ENCODE measurements around the gene TNC. TPM values are rescaled to one million over a fixed set of nuclear protein-coding genes. Genes with fewer than 3 reads are reported as not detected.

Gene TNC
- total RNA-seq, 1 donor from 2014 or later: 21.5 TPM

DNA sequence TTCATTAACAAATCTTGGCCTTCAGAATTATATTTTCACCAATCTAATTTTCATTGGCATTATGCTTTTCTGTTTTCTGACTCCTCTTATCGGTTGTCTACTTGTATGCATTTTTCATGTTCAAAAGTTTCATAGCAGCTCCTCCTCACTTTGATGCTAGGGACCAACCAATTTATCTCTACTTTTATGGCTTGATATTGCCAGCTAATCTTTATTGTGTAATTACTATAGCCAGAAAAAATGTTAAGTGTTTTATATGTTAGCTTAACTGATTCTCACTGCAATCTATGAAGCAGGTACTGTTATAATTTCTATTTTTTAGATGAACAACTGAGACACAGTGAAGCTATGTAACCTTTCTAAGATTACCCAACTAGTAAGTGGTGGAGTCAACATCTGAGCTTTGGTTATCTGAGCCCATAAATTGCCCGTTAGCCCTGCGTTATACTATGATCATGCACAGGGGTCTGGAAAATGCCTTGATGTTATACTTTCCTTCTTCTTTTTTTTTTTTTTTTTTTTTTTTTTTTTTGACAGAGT, 34.4 kb upstream of the TNC start:
- Mint-ChIP-seq H3K4me1 (peaks cover 6% of the 10 kb centered on the region), H3K27me3 (ENCODE audit: low read depth) (no peaks in the 10 kb centered on the region), H3K9me3 (no peaks in the 10 kb centered on the region), H3K36me3 (no peaks in the 10 kb centered on the region), H3K27ac (no peak overlapping the region), H3K4me3 (no peak overlapping the region)
- no peak for DNase-seq (ENCODE audit: low spot score in 2 of 2, unreplicated experiment in 2 of 2)
- TF ChIP-seq, protein P1, sequence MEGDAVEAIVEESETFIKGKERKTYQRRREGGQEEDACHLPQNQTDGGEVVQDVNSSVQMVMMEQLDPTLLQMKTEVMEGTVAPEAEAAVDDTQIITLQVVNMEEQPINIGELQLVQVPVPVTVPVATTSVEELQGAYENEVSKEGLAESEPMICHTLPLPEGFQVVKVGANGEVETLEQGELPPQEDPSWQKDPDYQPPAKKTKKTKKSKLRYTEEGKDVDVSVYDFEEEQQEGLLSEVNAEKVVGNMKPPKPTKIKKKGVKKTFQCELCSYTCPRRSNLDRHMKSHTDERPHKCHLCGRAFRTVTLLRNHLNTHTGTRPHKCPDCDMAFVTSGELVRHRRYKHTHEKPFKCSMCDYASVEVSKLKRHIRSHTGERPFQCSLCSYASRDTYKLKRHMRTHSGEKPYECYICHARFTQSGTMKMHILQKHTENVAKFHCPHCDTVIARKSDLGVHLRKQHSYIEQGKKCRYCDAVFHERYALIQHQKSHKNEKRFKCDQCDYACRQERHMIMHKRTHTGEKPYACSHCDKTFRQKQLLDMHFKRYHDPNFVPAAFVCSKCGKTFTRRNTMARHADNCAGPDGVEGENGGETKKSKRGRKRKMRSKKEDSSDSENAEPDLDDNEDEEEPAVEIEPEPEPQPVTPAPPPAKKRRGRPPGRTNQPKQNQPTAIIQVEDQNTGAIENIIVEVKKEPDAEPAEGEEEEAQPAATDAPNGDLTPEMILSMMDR (IDR thresholded peaks at IDR 0.05; ENCODE audit: unreplicated experiment): no peak

DNA sequence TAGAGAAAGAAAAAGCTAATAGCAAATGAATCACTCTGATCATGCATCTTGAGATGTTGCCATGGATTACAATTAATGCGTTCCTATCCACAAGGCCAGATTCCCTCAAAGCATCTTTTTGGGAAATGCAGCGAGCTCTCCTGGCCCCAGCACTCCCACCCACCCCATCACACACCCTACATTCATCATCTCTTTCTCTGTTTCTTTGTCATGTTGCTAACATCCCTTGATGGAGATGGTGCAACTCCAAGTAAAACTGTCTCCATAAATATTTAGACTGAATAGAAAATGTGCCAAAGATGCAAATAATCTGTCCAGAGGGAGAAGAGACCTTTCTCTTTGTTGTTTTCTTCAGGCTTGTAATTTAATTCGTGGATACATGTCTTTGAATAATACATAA, 30.8 kb upstream of the TNC start:
- no peak overlapping the region for H3K27ac Mint-ChIP-seq
- no peak for DNase-seq (ENCODE audit: low spot score in 2 of 2, unreplicated experiment in 2 of 2)

DNA sequence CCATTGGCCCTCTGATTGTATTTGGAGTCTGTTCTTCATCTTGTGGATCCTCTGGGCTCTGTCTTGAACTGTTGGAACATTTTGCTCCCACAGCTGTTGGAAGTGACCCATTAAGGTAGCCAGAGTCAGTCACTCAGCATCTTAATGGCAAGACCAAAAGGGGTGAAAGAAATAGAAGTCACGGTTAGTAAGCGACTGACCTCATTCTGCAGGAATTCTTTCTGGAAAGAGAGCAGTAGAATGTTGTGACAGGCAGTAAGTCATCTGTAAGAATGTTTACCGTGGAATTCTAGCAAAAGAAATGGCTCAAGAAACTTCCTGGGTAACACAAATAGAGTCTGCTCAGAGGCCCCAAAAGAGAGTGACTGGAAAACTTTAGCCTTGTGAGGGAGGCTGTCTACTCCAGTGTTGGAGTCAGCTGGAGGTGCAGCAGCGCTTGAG, 28.6 kb upstream of the TNC start:
- peak overlapping the region; percentile 94 for H3K27ac Mint-ChIP-seq
- no peaks in the 10 kb centered on the region for H3K36me3 Mint-ChIP-seq
- TF ChIP-seq, protein P1 (IDR thresholded peaks at IDR 0.05; ENCODE audit: unreplicated experiment): no peak
- no peak overlapping the region for H3K4me3 Mint-ChIP-seq
- H3K27me3 Mint-ChIP-seq (ENCODE audit: low read depth): peaks cover 2% of the 10 kb centered on the region
- DNase-seq (ENCODE audit: low spot score in 2 of 2, unreplicated experiment in 2 of 2): no peak
- peaks cover 16% of the 10 kb centered on the region for H3K4me1 Mint-ChIP-seq
- peaks cover 1% of the 10 kb centered on the region for H3K9me3 Mint-ChIP-seq

More for the DNA sequence above, 30.8 kb upstream of the TNC start:
- no peak overlapping the region for H3K4me3 Mint-ChIP-seq
- TF ChIP-seq, protein P1 (IDR thresholded peaks at IDR 0.05; ENCODE audit: unreplicated experiment): no peak
- no peaks in the 10 kb centered on the region for H3K9me3 Mint-ChIP-seq
- H3K27me3 Mint-ChIP-seq (ENCODE audit: low read depth): no peaks in the 10 kb centered on the region
- peaks cover 20% of the 10 kb centered on the region for H3K4me1 Mint-ChIP-seq
- no peaks in the 10 kb centered on the region for H3K36me3 Mint-ChIP-seq

DNA sequence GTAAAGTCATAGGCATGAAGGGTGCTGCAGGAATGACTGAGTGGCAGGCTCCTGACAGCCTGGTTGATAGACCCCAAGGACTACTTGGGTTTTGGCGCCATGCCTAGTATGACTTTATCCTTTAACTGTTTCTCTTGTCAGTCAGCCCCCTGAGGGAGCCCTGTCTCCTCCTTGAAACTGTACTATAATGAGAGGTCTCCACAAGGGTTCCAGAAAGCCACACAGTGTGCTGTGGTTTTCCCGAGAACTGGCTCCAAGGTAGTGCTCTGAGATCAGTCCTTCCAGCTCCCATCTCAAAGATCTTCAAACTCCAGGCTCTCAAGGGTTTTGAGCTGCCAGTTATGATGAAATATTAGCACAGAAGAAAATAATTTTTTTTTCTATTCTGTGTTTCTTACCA, 26.7 kb upstream of the TNC start:
- no peak overlapping the region for H3K4me3 Mint-ChIP-seq
- peaks cover 2% of the 10 kb centered on the region for H3K27me3 Mint-ChIP-seq (ENCODE audit: low read depth)
- DNase-seq (ENCODE audit: low spot score in 2 of 2, unreplicated experiment in 2 of 2): no peak
- H3K4me1 Mint-ChIP-seq: peaks cover 16% of the 10 kb centered on the region
- H3K27ac Mint-ChIP-seq: no peak overlapping the region
- no peaks in the 10 kb centered on the region for H3K36me3 Mint-ChIP-seq
- TF ChIP-seq, protein P1 (IDR thresholded peaks at IDR 0.05; ENCODE audit: unreplicated experiment): no peak
- H3K9me3 Mint-ChIP-seq: peaks cover 8% of the 10 kb centered on the region

DNA sequence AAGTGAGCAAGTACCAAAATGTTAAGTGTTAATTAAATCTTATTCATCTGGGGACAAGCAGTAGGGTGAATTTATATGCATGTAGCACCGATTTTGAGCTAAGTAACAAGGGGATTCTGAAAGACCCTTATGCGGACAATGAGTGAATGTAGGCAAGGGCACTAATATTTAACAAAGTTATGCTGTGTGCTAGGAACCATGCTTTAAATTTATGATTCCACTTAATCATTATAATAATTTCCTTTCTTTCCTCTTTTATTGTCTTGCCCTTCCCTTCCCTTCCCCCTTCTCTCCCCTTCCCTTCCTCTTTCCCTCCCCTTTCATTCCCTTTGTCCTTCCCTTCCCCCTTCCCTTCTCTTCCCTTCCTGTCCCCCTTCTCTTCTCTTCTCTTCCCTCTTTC, 25.7 kb upstream of the TNC start:
- no peak overlapping the region for H3K4me3 Mint-ChIP-seq
- H3K36me3 Mint-ChIP-seq: no peaks in the 10 kb centered on the region
- no peak overlapping the region for H3K27ac Mint-ChIP-seq
- peaks cover 16% of the 10 kb centered on the region for H3K4me1 Mint-ChIP-seq
- TF ChIP-seq, protein P1 (IDR thresholded peaks at IDR 0.05; ENCODE audit: unreplicated experiment): no peak
- H3K9me3 Mint-ChIP-seq: peaks cover 8% of the 10 kb centered on the region
- peaks cover 2% of the 10 kb centered on the region for H3K27me3 Mint-ChIP-seq (ENCODE audit: low read depth)
- no peak for DNase-seq (ENCODE audit: low spot score in 2 of 2, unreplicated experiment in 2 of 2)
